Measurements from ENCODE around the gene CCDC28B.

DNA sequence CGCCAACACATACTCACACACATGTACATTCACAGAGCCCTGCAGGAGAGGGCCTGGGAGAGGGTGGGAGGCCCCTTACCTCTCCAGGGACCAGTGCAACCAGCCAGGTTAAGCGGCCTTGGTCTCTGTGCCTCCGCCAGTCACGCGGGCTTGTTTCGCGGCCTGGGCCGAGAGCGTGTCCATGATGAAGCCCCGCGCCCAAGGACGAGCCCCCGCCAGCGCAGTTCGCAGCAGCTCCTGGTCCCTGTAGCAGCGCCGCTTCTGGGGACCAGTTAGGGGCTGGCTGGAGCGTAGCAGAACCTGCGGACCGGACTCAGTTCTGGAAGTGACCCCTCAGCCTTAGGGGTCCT, 39.4 kb downstream of the CCDC28B start:
- TF ChIP-seq, protein P1, sequence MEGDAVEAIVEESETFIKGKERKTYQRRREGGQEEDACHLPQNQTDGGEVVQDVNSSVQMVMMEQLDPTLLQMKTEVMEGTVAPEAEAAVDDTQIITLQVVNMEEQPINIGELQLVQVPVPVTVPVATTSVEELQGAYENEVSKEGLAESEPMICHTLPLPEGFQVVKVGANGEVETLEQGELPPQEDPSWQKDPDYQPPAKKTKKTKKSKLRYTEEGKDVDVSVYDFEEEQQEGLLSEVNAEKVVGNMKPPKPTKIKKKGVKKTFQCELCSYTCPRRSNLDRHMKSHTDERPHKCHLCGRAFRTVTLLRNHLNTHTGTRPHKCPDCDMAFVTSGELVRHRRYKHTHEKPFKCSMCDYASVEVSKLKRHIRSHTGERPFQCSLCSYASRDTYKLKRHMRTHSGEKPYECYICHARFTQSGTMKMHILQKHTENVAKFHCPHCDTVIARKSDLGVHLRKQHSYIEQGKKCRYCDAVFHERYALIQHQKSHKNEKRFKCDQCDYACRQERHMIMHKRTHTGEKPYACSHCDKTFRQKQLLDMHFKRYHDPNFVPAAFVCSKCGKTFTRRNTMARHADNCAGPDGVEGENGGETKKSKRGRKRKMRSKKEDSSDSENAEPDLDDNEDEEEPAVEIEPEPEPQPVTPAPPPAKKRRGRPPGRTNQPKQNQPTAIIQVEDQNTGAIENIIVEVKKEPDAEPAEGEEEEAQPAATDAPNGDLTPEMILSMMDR (IDR thresholded peaks at IDR 0.05), result no peak
- TF ChIP-seq POLR2AphosphoS5 (IDR thresholded peaks at IDR 0.05), result no peak
- TF ChIP-seq POLR2A (IDR thresholded peaks at IDR 0.05; ENCODE audit: low read depth), result no peak
- no peak for TF ChIP-seq EP300 (IDR thresholded peaks at IDR 0.05)
